ENCODE measurements around the gene HSD17B12.

HSD17B12 gene

DNA sequence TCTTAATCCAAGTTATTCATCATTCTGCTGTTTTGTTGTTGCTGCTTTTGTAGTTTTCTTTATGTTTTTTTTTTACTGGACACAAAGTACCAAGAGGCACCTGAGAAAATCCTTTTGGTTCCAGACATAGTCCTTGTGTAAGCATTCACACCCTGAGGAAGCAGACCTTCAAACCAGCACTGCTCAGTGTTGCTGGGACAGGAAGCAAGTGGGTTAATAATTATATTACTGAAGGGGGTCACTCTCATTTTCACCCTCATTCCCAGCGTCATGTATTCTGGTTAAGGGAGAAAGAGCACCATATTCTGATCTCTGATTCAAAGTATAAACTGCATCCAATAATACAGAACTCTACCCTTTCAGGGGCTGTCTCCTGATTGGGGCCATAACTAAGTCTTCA, 194.2 kb downstream of the HSD17B12 start:
- DNase-seq = no peak

DNA sequence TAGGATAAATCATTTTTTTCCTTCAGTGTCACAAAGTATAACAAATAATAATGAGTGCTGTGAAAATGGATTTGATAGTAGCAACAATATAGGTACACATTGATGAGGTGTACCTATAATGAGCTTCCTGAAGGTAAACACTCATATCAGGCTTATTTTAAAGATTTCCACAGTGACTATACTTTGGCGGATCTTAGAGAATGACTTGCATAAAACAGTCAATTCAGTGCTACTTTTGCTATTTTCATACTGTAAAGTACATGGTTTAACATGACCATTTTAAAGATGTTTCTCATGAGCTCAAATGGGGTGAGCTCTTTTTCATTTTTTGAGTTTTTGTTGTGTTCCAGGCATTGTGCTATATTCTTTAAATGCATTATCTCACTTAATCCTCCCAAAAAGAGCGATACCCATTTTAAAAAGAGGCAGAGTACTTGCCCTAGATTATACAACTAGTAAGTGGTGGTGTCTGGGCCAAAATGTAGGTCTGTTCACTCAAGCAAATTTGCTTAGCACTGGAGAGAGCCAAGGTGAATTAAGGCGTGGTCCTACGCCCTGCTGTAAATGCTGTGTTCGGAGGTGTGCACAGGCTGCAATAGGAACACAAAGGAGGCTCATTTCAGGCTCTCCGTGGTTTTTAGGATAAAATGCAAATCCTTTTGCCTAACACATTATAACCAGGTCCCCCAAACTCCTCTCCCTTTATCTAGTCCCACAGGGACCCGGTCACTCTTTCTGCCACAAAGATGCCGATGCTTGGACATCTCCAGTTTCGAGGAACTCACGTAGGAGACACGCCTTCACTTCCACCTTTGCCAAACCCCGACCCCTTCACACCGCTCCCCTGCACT, 199.5 kb downstream of the HSD17B12 start:
- DNase-seq = no peak

DNA sequence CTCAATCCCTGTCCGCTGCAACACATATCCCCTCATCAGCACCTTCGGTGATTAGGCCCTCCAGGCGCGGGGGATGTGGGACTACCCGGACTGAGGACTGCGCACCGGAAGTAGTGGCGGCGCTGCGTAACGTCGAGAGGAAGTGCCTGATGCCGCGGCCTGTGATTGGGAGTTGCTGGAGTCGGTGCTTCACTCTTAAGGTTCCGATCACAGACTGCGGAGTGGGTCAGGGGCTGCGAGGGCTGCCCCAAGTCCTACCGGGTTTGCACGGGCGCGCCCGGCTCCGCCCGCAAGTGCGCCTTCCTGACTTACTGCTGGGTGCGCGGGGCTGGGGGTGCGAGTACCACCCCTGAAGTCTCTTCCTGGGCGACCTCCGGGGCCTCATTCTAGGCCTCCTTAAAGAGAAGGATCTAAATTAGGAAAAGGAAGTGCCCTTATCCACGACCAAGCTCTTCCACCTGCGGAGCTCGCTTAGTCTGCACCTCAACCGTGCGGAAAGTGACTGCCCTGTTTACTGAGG, 200.2 kb downstream of the HSD17B12 start, which contains the start of gene ALKBH3:
TSS of gene ALKBH3 (plus strand) at position 192 of the 520 bp plus-strand sequence. CDS start 1,822 bp downstream, outside the sequence.
- DNase-seq = peak; percentile 93

DNA sequence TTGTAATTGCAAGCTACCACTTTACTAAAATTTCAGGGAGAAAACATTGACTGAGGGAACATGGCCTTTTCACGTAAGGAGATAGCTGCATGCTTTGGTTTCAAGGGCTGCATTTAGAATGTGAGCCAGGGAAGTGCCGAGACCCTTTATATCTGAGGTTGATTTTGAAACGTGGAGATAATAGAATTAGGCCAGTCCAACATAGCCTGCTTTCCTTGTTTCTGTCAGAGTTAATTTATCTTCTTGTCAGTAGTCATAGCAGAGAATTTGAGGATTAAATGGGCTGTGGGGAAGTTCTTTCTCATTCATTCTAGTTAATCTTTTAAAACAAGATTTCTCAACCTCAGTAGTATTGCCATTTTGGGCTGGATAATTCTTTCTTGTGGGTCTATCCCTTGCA, 212.3 kb downstream of the HSD17B12 start:
- no peak for DNase-seq

DNA sequence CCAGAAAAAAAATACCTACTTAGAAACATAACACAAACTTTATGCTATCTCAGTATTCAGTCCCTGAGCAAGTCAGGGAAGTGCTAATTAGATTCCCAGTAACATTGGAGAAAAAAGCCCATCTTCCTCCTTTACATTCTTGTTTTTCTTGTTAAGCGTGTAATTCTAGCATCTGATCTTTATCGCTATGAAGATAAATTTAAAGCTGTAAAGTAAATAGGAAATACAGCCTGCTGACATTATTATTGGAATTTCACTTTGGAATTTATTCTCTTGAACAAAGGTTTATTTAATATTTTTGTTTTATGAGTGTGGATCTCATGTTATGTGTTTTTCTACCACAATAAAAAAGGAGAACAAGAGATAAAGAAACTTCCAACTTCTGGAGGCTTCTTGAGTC, 214.0 kb downstream of the HSD17B12 start:
- no peak for DNase-seq

DNA sequence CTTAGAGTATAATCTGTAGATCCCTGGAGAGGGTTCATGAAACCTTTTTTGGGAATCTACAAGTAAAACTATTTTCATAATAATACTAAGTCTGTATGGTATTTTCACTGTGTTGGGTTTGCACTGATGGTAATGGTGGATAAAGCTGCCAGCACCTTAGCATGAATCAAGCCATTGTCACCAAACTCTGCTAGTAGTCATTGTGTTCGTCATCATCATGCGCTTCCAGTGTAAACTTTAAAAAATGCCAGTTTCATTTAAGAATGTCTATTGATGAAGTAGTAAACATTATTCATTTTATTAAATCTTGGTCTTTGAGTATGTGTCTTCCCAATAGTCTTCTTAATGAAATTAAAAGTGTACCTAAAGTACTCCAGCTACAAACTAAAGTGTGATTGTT, 215.1 kb downstream of the HSD17B12 start:
- DNase-seq = no peak

DNA sequence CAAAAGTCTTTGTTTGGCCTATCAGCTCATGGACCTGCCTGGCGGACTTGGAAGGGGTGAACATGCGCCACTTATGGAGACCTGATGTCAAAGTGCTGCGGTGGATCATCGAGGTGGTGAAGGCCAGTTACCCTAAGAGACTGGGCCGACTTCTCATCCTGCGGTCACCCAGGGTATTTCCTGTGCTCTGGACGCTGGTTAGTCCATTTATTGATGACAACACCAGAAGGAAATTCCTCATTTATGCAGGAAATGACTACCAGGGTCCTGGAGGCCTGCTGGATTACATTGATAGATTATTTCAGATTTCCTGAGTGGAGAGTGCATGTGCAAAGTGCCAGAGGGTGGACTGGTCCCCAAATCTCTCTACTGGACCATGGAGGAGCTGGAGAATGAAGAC, 218.0 kb downstream of the HSD17B12 start:
- DNase-seq = no peak

DNA sequence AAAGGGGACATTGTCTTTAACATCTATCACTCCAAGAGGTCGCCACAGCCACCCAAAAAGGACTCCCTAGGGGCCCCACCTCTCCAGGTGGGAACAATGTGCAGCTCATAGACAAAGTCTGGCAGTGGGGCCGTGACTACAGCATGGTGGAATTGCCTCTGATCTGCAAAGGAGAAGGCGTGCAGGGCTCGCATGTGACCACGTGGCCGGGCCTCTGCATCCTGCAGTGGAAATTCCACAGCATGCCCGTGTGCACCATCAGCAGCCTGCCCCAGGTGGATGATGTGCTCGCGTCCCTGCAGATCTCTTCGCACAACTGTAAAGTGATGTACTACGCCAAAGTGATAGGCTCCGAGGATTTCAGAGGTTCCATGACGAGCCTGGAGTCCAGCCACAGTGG, 218.6 kb downstream of the HSD17B12 start:
- no peak for DNase-seq

DNA sequence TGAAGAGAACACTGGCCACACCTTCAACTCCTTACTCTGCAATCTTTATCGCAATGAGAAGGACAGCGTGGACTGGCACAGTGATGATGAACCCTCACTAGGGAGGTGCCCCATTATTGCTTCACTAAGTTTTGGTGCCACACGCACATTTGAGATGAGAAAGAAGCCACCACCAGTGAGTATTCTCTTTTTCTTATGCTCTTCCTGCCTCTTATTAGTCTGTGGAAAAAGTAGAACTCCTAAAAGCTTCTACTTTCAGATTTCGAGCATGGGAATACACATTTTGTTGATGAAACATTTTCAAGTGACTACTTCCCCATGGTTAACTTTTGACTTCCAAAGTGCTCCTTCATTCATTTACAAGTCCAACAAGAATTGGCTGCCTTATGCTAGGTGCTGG, 221.0 kb downstream of the HSD17B12 start:
- no peak for DNase-seq

DNA sequence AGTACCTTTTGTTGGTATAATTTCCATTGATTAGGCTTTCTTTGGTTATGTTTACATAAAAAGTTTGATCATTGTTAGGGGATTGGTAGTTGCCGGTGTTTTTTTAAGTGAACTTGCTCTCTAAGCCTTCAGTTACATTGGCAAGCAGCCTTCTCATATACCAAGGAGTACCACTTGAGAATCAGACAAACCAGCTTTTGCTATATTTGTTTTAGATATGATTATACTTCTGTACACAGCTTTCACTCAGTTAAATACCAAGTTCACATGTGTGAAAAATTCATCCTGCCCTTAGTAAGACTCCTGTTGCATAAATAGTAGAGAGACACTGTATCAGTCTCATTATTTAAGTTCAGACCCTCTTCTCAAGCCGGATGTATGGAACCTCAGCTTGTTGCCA, 222.5 kb downstream of the HSD17B12 start:
- no peak for DNase-seq

DNA sequence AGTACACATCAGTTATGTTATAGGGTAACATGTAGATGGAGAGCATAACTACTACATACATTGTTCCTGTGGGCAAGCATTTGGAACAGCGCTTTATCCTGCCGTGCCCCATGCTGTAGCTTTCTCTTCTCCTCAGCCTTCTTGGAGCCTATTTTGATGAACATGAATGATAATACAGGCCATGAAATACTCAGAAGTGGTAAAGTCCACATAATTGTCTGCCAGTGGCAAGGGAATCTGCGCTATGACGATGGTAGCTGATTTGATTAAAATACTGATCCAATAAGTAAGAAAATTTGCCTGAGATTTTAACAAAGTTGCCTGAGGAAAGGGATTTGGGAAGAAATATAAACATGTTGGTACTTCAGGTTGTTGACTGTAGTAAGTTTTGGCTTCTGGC, 223.4 kb downstream of the HSD17B12 start:
- no peak for DNase-seq

DNA sequence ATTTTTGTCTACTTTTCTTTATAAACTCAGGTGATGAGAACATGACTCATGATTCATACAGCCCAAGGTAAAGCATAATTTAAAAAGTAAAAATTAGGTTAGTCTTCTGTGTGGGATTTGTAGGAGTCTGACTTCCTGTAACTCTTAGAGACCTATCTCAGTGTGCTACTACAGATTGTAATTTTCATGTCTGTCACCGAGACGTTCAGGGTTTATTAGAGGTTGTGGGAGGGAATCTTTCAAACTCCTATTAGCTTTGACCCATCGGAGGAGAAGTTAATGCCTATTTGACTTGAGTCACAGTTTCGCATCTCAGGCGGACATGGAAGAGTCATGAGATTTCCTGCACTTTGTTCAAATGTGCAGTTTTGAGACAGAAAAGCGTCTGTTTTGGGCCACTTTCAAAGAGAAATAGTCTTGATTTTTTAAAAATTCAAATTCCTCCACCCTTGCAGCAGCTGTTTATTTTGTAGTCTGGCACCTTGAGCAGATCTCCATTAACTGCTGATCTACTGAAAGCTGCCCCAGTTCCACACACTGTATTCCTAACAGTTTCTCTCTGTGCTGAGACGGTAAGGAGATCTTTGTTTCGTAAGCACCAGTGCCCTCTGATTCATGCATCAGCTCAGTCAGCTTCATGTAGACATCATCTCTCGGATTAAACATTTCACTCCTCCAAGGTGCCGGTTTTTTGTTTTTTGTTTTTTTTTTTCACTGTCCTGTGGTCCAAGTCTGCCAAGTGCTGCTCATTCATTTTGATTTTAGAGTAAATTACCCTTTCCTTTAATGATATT, 224.4 kb downstream of the HSD17B12 start:
- no peak for DNase-seq

DNA sequence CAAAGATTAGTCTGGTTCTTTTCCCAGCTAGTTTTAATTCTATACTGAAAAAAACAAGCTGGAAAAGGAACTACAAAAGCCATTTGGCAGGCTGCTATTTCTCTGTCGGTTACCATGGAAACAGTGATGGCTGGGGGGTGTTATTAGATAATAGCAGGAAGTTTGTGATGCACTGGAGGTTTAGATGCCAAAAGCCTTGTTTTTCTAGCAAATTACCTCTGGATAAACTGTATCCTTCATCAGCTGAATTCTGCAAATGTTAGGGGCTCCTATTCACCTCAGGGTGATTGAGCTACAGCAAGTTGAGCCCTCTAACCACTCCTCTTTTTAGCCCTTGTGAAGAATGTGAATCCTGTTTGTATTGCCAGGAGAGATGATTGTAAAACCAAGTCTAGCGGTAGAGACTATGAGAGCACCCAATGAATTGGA, 225.3 kb downstream of the HSD17B12 start:
- DNase-seq = peak; percentile 68

Measured in NCI-H146 (cell line).